ENCODE results near the gene CISD3. TPM values are rescaled to one million over a fixed set of nuclear protein-coding genes. Genes with fewer than 3 reads are reported as not detected.

The CISD3 gene
- total RNA-seq, 2 donors from 2014 or later = 91.6 to 99.8 TPM

DNA sequence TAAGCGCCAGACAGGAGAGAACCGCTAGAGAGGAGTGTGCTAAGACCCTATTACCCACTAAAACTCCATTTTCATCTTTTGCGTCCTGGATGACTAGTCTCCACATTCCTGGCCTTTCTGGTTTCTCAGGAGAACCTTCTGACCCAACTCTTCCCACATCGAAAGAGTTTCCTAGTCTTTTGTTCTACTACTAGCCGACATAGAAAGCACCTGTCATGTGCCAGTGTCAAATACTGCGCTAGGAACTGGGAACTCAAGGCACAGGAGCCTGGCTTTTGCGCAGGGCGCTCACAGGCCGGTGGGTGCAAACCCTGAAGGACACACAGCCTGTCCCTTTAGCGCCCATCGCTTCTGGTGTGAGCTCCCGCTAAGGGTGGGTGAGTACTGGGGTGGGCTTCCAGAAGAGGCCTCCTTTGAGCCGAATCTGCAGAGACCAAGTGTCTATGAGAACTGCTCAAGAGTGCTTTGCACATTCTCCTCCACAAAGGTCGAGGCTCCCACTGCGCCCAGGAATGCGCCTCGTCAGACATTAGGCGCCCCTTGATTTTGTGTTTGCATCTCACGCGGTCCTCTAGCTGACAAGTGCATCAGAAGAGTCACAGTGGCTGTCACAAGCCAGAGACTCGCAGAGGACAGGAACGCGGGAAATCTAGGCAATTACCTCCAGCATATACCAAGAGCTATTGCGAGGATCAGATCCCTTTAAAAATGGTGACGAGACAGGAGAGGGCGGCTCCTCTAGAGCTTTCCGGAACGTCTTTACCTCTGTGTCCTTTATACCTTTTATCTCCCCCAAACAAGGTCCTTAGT lies 20.4 kb downstream of the CISD3 start:
- intact Hi-C loops (cut with DNase I, micrococcal nuclease) = no loop called here
- peak; percentile 27 for ATAC-seq
- peak; percentile 34 to 38 for DNase-seq

- peak in 1 of 2 donors; percentile 32 for DNase-seq
- no peak for ATAC-seq
- intact Hi-C loops (cut with DNase I, micrococcal nuclease) = no loop called here
These were observed 21.1 kb downstream of the CISD3 start for GRCh38 chr17:38751144-38751807.

DNA sequence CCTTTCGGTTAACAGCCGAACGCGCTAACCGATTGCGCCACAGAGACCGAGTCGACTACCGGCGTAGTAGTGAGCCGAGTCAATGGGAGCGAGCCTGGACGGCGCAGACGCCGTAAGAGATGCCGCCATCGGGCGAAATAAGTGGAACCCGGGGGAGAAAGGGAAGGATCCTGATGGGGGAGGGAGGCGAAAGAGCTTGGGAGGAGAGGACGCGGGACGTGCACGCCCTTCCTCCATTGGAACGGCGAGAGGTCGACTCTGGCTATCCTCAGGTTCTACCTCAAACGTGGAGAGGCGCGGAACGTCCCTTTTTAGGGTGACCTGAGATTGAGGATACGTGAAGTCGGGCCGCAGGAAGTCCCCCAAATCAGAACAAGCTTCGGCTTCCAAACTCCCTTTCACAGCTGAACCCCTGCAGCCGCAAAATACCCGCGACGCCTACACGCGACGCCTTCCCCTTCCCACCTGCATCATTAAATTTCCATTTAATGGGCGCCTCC lies 21.7 kb downstream of the CISD3 start:
- DNase-seq = peak; percentile 80 to 87
- intact Hi-C loops (cut with DNase I, micrococcal nuclease) = no loop called here
- ATAC-seq = peak; percentile 37

GRCh38 chr17:38752308-38753070 lies 22.3 kb downstream of the CISD3 start, which contains the start of gene PSMB3:
Gene PSMB3 (plus strand): TSS chr17:38752741. CDS start chr17:38752827, 86 bp downstream.
- intact Hi-C loops (cut with DNase I, micrococcal nuclease) = no loop called here
- ATAC-seq (peak; percentile 75), DNase-seq (peak; percentile 98 to 99)

DNA sequence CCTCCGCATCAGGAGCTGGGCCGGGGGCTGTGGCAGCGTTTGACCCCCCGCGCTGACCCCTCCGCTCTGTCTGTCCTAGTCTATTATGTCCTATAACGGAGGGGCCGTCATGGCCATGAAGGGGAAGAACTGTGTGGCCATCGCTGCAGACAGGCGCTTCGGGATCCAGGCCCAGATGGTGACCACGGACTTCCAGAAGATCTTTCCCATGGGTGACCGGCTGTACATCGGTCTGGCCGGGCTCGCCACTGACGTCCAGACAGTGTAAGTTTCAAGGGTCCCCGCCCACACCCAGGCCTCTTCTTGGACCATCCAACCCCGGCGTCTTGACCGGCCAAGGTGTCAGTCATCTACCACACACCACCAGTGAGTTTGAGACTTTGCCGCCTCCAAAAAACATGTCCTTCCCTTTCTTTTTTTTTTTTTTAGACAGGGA lies 22.9 kb downstream of the CISD3 start:
- ATAC-seq (no peak), DNase-seq (peak; percentile 23 to 45)
- intact Hi-C loops (cut with DNase I, micrococcal nuclease) = no loop called here

DNA sequence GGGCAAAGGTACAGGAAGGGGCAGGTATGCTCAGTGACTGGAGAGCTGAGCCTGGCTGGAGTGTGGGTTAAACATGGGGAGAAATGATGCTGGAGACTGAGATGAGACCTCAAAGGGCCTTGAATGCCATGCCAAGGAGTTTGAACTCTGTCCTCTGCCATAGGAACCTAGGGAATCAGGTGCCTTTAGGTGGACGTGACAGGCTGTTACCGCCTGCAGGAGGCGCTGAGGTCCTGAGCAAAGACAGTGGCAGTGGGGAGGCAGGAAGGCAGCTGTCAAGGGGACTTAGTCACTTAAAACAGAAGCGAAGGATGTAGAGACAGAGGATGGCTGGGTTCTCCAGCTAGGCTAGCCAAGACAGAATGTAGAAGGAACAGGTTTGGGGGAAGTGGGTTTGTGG lies 31.5 kb downstream of the CISD3 start:
- DNase-seq = peak in 1 of 2 donors; percentile 26
- peak; percentile 63 for ATAC-seq

GRCh38 chr17:38762231-38762630 lies 32.1 kb downstream of the CISD3 start:
- no peak for DNase-seq
- intact Hi-C loops (cut with DNase I, micrococcal nuclease) = no loop called here
- no peak for ATAC-seq

More for the DNA sequence above, 31.5 kb downstream of the CISD3 start:
- intact Hi-C loops (cut with DNase I, micrococcal nuclease) = no loop called here

DNA sequence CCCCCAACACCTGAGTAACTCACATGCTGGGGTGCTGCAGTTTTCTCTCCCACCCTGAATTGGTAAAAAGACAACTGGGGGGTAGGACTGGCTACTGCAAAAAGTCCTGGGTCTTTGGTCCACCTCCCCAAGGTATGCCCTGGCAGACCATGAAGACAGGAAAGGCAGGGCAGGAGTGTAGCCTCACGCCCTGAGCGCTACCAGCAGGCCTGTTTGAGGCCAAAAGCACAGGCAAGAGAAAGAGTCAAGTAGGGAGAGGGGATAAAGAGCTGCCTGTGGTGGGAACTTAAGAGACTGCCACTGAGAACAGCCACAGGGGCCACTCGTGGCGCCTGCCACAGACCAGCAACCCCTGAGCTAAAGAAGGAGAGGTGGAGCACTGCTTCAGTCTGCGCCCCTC lies 36.2 kb downstream of the CISD3 start:
- intact Hi-C loops (cut with DNase I, micrococcal nuclease) = no loop called here
- DNase-seq (no peak), ATAC-seq (no peak)

DNA sequence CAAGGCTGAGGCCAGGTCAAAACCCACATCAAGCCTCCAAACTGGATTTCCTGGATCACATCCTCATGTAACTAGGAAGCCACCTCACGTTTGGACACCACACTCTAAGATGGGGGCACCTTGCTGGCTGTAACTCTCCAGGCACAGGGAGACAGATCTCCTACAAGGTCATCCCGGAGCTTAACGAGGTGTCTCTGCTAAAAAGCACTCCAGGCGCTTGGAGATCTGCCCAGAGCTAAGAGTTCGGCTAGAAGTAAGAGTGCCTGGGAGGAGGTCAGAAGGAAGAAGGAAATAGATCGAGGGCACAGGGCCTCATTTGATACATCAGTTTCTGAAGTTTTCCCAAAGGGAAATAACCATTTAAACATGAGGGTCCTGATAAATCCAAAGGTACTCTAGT lies 38.3 kb downstream of the CISD3 start:
- DNase-seq (no peak), ATAC-seq (no peak)
- intact Hi-C loops (cut with DNase I, micrococcal nuclease) = no loop called here

DNA sequence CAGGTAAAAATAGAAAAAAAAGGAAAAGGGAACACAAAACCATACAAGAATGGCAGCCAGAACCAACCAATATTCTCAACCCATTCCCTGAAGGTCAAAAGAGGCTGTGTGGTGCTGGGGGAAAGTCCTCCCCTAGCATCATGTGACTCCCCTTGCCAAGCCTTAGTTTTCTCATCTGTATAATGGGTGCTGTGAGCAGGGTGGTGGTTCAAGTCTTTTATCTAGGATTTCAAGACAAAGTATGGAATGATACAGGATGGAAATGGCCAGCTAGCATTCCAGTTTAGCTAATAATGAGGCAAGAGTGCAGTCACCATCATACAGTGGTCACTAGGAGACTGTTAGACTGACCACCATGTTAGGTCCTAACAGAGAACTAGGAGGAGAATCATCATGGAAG lies 43.1 kb downstream of the CISD3 start:
- DNase-seq (no peak), ATAC-seq (no peak)
- intact Hi-C loops (cut with DNase I, micrococcal nuclease) = no loop called here

GRCh38 chr17:38777641-38778250 lies 47.6 kb downstream of the CISD3 start:
- ATAC-seq (no peak), DNase-seq (no peak)
- intact Hi-C loops (cut with DNase I, micrococcal nuclease) = no loop called here

DNA sequence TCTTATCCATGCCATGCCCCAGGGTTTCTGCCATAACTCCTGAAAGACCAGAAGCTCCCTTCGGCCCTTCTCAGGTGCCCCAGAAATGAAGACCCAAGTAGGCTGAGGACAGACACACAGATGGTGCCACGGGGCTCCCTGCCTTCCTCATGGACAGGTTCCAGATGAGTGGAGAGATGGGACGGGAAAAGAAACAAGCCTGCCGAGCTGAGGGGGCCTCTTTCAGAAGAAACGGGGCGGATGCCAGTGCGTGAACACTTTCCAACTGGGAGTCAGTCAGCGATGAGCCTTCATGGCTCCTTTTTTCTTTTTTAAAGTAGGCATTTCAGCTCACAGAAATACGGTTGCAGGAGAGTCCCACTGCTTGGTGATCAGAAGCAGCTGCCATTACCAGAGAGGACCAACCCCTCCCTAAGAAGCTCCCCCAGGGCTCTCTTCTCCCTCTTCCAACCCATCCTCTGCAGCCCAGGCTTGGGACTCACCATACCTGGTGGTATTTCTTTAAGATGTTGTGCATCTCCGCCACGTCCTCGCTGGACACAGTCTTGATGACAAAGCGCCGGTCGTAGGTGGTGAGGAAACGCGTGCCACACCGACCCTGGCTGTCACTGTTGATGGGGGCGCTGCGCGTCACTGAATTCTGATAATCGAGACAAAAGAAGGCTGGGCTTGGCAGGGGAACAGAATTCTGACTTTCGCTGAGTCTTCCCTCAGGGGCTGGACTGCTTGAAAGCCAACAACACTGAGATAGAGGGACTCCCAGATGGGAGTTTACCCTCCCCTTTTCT lies 50.0 kb downstream of the CISD3 start:
- no peak for DNase-seq
- intact Hi-C loops (cut with DNase I, micrococcal nuclease) = no loop called here
- ATAC-seq = no peak

DNA sequence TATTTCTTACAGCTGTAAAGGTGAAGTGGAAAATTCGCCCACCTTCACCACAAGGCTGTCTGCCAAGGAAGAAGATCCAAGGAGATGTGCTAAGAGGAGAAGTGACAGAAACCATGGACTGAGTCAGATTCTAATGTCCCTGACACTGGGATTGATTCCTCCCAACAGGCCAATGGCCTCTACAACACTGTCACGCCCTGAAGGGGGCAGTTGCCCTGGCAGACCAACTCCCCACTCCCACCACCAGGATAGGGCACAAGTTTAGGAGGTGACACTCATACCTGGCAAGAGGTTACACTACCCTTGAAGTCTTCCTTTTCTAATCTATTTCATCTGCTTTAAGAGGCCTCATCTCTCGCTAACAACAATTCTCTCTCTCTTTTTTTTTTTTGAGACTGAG lies 53.1 kb downstream of the CISD3 start:
- DNase-seq = no peak
- ATAC-seq = no peak
- intact Hi-C loops (cut with DNase I, micrococcal nuclease) = no loop called here

Small RNA genes lying within 50 kb of the gene (microRNA-seq; reads per million reads assigned to microRNA genes)
- gene MIR4726 = 0 reads per million in 2 donors
- gene MIR4734 = 0 to 5.4 reads per million in 2 donors

Other genes starting within 250 kb of the CISD3 start
- gene SRCIN1, start 124.4 kb upstream of the CISD3 start, total RNA-seq = 1 to 10 TPM; 3.1 TPM
- under 1 TPM; 0.22 to 0.46 TPM for gene EPOP, start 55.4 kb upstream of the CISD3 start, total RNA-seq
- gene MLLT6, start 25.1 kb upstream of the CISD3 start, total RNA-seq = 10 to 100 TPM; 82.5 to 87.9 TPM
- 10 to 100 TPM; 41.1 to 53.7 TPM for gene PCGF2, start 18.0 kb downstream of the CISD3 start, total RNA-seq
- gene PSMB3, start 22.4 kb downstream of the CISD3 start, total RNA-seq = 100 to 1,000 TPM; 131 to 154 TPM
- gene PIP4K2B, start 69.2 kb downstream of the CISD3 start, total RNA-seq = 10 to 100 TPM; 14.1 to 18.5 TPM
- 10 to 100 TPM; 19.0 to 21.0 TPM for gene CWC25, start 95.0 kb downstream of the CISD3 start, total RNA-seq
- 100 to 1,000 TPM; 836 to 861 TPM for gene RPL23, start 123.4 kb downstream of the CISD3 start, total RNA-seq
- gene LASP1, start 139.7 kb downstream of the CISD3 start, total RNA-seq = 100 to 1,000 TPM; 245 to 318 TPM
- not detected for gene FBXO47, start 237.1 kb downstream of the CISD3 start, total RNA-seq

Measured in left colon (tissue), 2 donors.